Fibroblast of skin of right biceps (primary cell): ENCODE data around the gene TRIOBP.

ENCODE experiments used
- DNase-seq: peaks from one replicate; pipeline ENCODE4 v3.0.0-alpha.2; 2013

Gene TRIOBP

GRCh38 chr22:37664249-37665101, 32.4 kb upstream of the TRIOBP start:
- DNase-seq: no peak

- no peak for DNase-seq
Measured at GRCh38 chr22:37665487-37665886, 31.4 kb upstream of the TRIOBP start.

GRCh38 chr22:37669586-37669985, 27.3 kb upstream of the TRIOBP start:
- DNase-seq: peak; percentile 55

GRCh38 chr22:37672206-37672919, 24.5 kb upstream of the TRIOBP start:
- DNase-seq: no peak

GRCh38 chr22:37672920-37673455, 23.9 kb upstream of the TRIOBP start:
- DNase-seq: no peak

- no peak for DNase-seq
Measured at GRCh38 chr22:37674248-37674647, 22.6 kb upstream of the TRIOBP start.

GRCh38 chr22:37674951-37675929, 21.6 kb upstream of the TRIOBP start, which contains the start of gene LGALS1:
Gene LGALS1 (plus strand): TSS chr22:37675636. CDS start chr22:37675703, 67 bp downstream.
- DNase-seq: peak; percentile 99

GRCh38 chr22:37675930-37676735, 20.7 kb upstream of the TRIOBP start:
- peak; percentile 35 for DNase-seq

GRCh38 chr22:37676736-37677492, 19.9 kb upstream of the TRIOBP start:
- DNase-seq: peak; percentile 99

GRCh38 chr22:37677493-37677974, 19.3 kb upstream of the TRIOBP start:
- DNase-seq: no peak

GRCh38 chr22:37678372-37678771, 18.5 kb upstream of the TRIOBP start:
- no peak for DNase-seq

- no peak for DNase-seq
Measured at GRCh38 chr22:37679670-37680069, 17.2 kb upstream of the TRIOBP start.

GRCh38 chr22:37680191-37680851, 16.5 kb upstream of the TRIOBP start:
- DNase-seq: peak; percentile 47

- peak; percentile 73 for DNase-seq
Measured at GRCh38 chr22:37681001-37681424, 15.8 kb upstream of the TRIOBP start.

- peak; percentile 78 for DNase-seq
Measured at GRCh38 chr22:37681556-37682049, 15.2 kb upstream of the TRIOBP start.

- no peak for DNase-seq
Measured at GRCh38 chr22:37684803-37685615, 11.8 kb upstream of the TRIOBP start.

GRCh38 chr22:37686002-37686982, 10.6 kb upstream of the TRIOBP start, which contains the start of gene NOL12:
Gene NOL12 (plus strand): TSS chr22:37686343. CDS start chr22:37686393, 50 bp downstream.
- peak; percentile 88 for DNase-seq
